PFSK-1 (cell line): ENCODE measurements around the gene TPP1.

Experiments
- FOXP2 ChIP-seq: optimal IDR thresholded peaks from 2 replicates; pipeline ENCODE3; 2011; ENCODE audit warnings: borderline replicate concordance, control low read depth, inconsistent platforms; ENCODE audit not compliant: insufficient read depth; ENCODE audit errors: extremely low read length, extremely low read depth
- POLR2AphosphoS5 ChIP-seq: IDR thresholded peaks from 2 replicates; pipeline ENCODE4 v1.6.1; 2012; ENCODE audit warnings: low read depth, mild to moderate bottlenecking, control low read depth, low read length, moderate library complexity
- SIN3A ChIP-seq: IDR thresholded peaks from 2 replicates; pipeline ENCODE4 v1.6.1; 2012; ENCODE audit warnings: mild to moderate bottlenecking, low read length, moderate library complexity, borderline replicate concordance; ENCODE audit not compliant: insufficient read depth
- TAF1 ChIP-seq: IDR thresholded peaks from 2 replicates; pipeline ENCODE4 v1.6.1; 2012; ENCODE audit warnings: low read length, control low read depth, borderline replicate concordance; ENCODE audit not compliant: insufficient read depth
- TF ChIP-seq, protein P1 (sequence below), 2 experiments: IDR thresholded peaks; 2 replicates each; pipeline versions ENCODE4 v1.6.1 to v1.8.0; 2011 to 2012; ENCODE audit warnings: low read depth in 2 of 2, low read length in 2 of 2, control low read depth in 1 of 2, inconsistent platforms in 1 of 2, mild to moderate bottlenecking in 1 of 2, moderate library complexity in 1 of 2; ENCODE audit not compliant: insufficient read depth in 1 of 2

Gene TPP1

DNA sequence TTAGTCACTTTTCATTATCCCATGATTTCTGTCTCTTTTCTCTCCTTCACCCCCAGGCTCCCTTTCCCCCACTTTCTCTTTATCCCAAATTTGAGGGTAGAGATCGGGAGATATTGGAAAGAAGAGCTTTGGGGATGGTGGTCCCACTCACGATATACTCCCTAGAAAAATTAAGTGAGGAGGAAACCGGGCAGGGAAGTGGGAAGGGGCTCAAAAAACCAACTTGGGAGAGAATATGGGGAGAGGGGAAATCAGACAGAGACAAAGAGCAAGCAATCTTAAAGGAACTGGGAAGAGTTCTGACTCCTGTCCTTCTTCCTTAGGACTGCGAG is 37.3 kb upstream of the TPP1 start:
- TF ChIP-seq, protein P1, sequence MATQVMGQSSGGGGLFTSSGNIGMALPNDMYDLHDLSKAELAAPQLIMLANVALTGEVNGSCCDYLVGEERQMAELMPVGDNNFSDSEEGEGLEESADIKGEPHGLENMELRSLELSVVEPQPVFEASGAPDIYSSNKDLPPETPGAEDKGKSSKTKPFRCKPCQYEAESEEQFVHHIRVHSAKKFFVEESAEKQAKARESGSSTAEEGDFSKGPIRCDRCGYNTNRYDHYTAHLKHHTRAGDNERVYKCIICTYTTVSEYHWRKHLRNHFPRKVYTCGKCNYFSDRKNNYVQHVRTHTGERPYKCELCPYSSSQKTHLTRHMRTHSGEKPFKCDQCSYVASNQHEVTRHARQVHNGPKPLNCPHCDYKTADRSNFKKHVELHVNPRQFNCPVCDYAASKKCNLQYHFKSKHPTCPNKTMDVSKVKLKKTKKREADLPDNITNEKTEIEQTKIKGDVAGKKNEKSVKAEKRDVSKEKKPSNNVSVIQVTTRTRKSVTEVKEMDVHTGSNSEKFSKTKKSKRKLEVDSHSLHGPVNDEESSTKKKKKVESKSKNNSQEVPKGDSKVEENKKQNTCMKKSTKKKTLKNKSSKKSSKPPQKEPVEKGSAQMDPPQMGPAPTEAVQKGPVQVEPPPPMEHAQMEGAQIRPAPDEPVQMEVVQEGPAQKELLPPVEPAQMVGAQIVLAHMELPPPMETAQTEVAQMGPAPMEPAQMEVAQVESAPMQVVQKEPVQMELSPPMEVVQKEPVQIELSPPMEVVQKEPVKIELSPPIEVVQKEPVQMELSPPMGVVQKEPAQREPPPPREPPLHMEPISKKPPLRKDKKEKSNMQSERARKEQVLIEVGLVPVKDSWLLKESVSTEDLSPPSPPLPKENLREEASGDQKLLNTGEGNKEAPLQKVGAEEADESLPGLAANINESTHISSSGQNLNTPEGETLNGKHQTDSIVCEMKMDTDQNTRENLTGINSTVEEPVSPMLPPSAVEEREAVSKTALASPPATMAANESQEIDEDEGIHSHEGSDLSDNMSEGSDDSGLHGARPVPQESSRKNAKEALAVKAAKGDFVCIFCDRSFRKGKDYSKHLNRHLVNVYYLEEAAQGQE (IDR thresholded peaks at IDR 0.05; ENCODE audit: insufficient read depth in 1 of 2, low read depth in 2 of 2, low read length in 2 of 2): no peak

DNA sequence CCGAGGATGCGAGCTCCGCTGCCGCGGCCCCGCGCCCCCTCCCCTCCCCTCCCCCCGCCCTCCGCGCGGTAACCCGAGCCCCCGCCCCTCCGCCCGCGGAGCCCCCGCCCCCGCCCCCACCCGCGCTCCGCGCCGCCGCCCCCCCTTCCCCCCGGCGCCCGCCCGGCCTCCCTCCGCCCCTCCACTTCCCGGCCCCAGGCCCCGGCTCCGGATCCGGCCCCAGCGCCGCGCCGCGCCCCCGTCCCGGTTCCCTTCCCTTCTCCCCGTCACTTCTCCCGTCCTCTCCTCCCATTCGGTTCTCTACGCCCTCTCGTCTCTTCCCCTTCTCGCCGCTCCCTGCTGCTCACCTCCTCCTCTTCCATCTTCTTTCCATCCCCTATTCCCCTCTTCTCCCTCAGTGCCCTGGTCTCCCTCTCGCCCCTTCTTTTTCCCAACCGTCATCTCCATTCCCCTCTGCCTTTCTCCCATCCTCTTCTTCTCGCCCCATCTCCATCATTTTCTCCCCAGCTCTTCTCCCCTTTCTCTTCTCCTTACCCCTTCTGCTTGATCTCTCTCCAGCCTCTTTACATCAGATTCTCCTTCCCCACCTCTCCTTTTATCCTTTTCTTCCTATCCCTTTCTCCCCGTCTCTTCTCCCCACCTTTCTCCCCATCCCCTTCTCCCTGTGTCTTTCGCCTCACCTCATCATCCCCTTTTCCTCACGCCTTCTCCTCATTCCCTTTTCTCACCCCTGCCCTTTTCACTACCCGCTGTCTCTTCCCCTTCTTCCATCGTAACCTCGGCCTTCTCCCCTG is 36.8 kb upstream of the TPP1 start, which contains the start of gene DCHS1:
DCHS1 (minus strand) TSS at position 20 of the 794 bp plus-strand sequence. CDS start 14,196 bp downstream, outside the sequence.
- TF ChIP-seq FOXP2 (no peak), POLR2AphosphoS5 (no peak), TAF1 (no peak), SIN3A (no peak)
- TF ChIP-seq, protein P1 (IDR thresholded peaks at IDR 0.05; ENCODE audit: insufficient read depth in 1 of 2, low read depth in 2 of 2, low read length in 2 of 2): no peak

DNA sequence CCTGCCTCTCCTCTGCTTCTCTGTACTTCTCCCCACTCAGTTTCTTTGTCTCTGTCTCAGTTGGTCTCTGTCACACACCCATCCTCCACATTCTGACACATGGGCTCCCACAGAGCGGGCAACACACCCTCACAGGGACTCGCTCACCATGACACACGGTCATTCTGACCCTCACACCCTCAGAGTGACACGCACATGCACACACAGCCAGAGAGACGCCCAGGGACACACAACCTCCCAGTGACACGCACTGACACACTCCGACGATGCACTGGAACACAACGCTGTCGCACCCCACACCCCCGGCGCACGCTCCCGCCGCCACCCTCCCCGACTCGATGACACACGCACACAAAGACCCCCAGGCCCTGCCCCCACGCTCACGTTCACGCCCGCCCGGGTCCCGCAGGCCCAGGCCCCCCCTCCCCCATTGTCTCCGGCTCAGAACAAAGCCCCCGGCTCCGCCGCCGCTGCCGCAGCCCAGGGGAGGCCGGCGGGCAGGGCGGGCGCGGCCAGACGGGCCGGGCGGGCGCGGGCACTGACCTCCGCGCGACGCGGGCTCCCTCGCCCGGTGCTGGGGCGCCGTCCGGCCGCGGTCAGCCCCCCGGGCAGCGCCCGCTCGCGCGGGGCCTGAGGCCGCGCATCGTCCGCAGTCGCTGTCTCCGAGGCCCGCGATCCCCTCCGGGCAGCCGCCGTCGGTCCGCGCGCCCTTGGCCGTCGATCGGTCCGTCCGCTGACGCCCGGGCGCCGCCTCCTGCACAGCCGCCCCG is 36.0 kb upstream of the TPP1 start:
- TF ChIP-seq TAF1 (no peak), SIN3A (no peak), FOXP2 (no peak), POLR2AphosphoS5 (no peak)
- TF ChIP-seq, protein P1 (IDR thresholded peaks at IDR 0.05; ENCODE audit: insufficient read depth in 1 of 2, low read depth in 2 of 2, low read length in 2 of 2): no peak

DNA sequence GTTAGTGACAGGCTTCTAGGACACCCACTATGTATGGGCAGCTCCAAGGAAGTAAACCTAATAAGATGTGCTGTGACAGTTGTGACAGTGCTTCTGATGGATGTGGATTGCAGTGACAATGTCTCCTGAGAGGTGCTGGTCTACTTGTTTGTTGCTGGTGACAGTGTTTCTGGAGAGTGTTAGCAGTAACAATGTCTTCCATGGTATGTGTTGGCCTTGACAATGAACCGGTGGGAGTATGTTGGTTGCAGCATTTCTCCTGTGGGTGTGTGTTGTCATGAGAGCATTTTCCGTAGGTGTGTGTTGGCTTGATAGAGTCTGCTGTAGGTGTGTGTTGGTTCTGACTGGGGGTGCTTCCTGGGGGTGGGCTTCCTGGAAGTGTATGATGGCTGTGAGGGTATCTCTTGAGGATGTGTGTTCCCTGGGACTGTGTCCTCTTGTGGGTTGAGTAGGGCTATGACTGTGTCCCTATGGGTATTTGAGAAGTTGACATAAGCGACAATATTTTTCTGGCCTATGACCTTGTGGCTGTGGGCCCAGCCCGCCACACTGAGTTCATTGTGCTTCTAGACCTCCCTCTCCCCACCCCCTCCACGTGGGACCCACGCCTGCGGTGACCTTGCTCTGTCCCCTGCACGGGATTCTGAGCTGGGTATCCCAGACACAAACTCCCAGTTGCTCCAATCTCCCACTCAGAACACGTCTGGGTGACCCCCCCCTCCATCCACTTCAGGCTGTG is 35.2 kb upstream of the TPP1 start:
- TF ChIP-seq SIN3A (no peak), POLR2AphosphoS5 (no peak), TAF1 (no peak), FOXP2 (no peak)
- TF ChIP-seq, protein P1 (IDR thresholded peaks at IDR 0.05; ENCODE audit: insufficient read depth in 1 of 2, low read depth in 2 of 2, low read length in 2 of 2): no peak
